ENCODE measurements around the gene LAMA5.

Gene LAMA5

DNA sequence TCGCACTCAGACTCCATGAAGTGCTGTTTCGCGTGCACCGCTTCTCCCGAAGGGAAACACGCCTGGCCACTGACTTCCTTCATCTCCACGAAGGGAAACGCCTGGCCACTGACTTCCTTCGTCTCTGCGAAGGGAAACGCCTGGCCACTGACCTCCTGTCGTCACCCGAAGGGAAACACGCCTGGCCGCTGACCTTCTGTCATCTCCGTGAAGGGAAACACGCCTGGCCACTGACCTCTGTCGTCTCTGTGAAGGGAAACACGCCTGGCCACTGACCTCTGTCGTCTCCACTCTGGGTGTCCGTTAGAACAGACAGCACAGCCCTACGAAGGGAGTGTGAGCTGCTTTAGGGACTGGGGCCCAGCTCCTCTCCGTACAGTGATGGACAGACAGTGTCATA, 81.4 kb downstream of the LAMA5 start:
- no peak for DNase-seq

DNA sequence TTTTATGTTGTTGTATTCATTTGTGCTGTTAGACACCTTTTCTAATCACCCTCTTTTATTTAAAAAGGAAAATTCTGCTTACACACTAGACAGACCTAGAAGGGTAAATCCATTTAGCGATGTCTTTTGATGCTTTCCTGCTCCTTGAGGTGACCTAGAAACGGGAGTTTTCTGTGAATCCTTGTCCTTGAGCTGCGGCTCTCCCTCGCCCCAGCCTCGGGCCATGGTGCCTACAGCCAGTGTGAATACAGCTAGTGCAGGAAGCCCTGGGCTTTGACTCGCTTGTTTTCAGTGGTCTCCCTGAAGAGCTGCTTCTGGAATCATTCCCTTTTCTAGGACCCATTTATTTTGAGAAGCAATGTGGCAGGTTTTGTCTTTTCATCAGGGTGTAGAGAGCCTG, 82.0 kb downstream of the LAMA5 start:
- DNase-seq, result no peak

DNA sequence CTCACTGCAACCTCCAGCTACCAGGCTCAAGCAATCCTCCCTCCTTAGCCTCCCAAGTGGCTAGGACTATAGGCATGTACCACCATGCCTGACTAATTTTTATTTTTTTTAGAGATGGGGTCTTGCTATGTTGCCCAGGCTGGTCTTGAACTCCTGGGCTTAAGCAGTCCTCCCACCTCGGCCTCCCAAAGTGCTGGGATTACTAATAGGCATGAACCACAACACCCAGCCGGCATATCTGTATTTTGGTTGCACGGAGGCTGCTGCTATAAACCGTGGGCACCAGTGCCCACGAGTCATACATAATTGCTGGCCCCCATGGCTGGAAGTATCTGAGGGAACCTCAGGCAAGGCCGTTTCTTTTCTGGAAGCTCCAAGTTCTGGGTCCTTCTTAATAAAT, 82.7 kb downstream of the LAMA5 start:
- DNase-seq, result no peak

DNA sequence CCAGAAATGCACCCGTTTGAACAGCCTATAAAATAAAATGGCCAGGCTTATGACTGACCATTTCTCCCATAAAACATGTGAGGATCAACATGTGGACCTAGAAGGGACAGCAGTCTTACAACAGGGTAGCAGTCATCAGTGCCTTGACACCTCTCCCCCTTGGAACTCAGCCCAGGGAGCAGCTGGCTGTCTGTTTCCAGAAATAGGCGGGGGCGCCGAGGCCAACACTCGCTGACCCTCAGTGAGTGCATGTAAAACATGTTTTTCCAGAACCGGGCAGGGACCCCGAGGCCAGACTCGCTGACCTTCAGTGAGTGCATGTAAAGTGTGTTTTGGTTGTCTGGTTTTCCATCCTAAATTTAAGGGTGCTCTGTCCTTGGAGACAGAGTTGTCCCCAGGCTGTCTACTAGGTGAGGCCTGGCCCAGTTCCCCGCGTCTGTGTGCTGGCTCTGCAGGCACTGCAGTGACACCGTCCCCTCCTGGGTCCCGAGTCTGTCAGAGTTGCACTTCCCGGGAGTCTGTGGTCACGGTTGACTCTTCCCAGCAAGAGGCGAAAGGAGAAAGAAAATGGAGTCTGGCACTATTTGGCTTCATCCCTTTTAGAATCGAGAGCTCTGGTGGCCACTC, 84.1 kb downstream of the LAMA5 start:
- DNase-seq, result peak in 1 of 3 experiments; percentile 25

DNA sequence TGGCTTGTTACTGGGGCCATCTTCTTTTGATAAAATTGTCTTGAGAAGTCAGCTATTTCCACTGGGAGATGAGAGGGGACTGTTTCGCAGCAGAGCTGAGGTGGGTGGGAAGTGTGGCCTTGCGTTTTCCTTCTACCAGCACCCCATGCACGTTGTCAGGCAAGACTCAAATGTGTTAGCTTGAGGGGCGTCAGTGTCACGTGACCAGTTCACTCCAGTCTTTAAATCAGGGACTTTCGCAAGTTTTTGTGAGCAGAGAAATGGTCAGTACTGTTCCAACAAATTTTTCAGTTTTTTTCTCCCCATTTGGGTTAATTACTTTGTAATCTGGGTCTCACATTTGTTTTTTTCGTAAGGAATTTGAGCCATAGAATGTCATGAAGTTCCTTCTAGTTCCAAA, 85.0 kb downstream of the LAMA5 start:
- DNase-seq, result no peak

DNA sequence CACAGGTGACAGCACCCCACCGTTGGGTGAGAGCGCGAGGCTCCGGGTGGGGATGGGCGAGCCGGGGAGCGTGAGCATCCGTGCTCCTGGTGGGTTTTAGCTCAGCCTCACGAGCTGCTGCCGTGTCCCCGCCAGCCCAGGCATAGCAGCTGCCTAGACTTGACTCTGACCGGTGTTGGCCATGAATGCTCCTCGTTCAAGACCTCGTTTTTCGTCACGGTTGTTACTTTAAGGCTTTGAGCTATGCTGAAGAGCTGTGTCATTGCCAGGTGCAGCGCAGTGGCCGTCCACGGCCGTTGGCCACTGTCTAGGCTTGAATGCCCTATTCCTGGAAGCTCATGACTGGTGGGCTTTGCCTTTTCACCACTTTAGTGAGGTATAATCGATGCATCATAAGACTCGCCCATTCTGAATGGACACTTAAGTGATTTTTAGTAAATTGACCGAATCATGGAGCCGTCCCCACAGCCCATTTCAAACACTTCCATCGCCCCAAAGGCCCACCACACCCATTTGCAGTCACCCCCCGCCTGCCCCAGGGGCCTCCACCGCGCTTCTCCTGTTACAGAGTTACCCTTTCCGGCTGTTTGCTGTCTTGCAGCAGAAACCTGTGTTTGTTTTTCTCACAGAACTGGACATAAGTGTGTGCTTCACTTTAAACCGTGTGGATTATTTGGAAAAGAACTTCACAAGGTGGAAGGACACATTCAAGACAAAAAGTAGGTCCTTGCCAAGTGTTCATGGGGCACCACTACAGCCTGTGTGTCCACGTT, 85.8 kb downstream of the LAMA5 start:
- peak in 1 of 3 experiments; percentile 100 for DNase-seq

DNA sequence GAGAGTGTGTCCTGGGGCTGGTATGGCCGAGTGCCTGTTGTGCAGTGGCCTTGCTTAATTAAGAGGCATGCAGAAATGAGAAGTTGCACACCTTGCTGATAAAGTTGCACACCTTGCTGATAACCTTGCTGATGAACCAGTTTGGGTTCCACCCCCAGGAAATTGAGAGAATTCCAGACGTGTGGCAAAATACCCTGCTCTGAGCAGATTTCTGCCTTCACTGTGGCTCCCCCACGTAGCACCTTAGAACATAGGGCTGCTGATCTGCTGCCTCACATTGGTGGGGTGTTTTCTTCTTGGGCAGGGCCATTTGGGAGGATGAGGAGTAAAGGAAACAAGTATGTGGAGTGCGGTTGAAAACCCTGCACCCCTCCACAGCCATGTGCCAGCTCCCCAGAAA, 86.8 kb downstream of the LAMA5 start:
- no peak for DNase-seq

DNA sequence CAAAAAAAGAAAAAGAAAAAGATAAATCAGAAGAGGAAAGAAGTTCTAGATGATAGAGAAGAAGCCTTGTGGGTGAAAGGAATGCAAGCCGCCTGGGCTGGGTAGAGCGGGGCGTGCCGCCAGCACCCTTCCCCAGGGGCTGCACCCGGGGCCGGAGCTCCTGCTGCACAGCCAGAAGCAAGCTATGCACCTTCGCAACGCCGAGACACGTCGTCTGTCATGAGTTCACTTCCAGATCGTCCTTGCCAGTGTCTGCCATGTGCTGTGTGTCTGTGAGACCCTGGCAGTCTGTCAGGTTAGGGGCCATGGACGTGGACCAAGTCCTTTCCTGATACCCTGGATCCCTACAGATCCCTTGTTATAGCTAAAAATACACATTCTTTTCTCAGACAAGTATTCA, 89.9 kb downstream of the LAMA5 start:
- no peak for DNase-seq

DNA sequence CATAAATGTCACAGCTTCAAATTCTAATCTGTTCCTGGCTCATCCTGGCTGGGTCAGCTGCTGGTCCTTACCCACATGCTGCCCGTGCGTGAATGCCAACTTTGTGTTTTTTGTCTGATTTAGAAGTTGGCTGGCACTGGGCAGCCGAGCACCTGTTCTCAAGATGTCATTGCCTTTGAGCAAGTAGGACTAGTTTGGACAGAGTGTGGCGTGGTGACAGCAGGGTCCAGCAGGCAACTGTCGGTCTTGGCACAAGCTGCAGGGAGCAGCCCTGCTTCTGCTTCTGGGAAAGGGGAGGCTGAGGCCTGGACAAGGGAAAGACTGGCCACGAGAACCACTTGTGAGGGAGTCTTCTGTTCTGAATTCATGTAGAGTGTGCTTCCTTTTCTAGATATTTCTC, 90.7 kb downstream of the LAMA5 start:
- DNase-seq, result no peak

DNA sequence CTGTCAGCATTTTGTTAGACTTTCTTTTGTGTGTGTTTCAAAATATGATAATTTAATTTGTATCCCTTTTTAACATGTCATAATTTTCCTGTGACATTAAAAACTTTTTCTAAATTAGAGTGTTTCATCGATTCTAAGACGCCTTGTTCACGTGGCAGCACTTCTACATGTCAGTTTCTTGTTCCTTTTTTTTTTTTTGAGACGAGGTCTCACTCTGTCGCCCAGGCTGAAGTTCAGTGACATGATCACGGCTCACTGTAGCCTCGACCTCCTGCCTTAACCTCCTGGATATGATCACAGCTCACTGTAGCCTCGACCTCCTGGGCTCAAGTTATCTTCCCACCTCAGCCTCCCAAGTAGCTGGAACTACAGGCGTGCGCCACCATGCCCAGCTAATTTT, 91.9 kb downstream of the LAMA5 start:
- DNase-seq, result no peak

DNA sequence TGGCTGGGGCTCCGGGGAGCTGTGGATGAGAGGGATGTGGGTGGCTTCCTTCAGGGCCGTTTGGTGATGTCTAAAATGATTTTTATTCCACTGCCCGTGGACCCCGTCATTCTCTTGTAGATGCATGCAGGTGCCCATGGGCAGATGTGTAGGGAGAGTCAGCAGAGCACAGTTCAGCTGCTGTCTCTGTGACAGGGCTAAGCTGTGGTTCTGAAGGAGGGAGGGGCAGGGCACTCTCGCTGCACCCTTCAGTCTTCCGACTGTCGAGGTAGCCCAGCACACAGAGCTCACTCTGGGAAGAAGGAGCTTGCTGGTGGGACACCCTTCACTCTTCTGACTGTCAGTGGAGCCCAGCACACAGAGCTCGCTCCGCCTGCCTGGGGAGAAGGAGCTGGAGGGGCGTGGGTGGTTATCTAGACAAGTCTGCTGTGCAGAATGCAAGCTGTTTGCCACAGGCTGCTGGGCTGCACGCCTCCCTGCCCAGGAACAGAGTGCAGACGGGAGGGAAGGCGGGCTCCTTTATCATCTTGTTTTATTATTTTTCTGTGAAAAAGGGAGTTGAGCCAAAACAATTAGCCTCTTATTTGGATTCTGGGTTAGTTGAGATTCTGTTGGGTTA, 92.7 kb downstream of the LAMA5 start:
- DNase-seq, result peak in 1 of 3 experiments; percentile 82

DNA sequence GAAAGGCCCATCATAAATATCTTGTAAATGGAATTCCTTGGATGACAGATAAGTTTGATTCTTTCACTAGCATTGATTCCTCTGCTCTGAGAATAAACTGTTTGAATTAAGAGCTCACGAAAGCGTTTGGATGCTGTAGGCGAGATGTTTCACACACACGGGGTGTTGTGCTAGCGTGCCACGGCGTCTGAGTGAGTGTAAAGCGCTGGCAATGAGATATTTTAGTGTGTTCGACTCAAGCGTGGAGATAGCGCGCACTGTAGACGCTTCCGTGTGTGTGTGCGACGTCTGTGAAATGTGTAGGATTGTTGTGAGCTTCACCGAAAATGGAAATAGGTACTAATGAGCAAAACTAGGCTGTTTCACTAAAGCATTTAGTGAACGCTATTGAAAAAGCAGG, 93.7 kb downstream of the LAMA5 start:
- DNase-seq, result no peak

DNA sequence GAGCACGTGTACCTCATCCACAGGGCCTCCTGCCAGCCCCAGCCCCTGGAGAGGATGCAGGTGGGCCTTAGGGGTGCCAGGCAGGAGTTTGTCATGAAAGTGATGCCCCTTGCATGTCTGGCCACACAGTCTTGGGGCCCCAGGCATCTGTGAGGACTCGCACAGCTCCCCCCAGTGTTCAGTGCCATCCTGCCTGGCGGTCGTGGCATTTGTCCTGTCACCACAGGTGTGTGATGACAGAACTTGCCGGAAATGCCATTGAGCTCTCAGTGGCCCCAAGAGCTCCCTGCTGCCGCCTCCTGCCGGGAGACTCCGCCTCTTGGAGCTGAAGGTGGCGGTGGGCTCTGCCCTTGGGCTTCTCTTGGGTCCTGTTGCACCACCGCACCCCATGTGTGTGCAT, 94.9 kb downstream of the LAMA5 start:
- DNase-seq, result no peak

DNA sequence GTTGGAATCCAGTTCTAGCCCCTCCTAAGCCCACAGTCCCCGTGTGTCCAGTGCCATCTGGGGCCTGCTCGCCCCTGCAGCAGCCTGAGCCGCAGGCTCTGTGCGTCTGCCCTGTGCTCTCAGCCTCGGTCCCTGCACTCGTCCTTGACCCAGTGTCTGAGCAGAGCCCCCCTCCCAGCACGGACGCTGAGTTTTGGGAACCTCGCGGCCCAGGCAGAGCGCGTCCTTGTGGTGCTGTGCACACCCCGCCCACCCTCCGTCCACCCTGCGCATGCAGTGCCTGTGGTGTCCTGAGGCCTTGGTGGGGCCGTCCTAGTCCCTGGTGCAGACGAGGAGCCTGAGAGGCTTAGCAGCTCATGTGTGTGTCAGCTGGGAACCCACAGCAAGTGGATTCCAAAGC, 97.2 kb downstream of the LAMA5 start:
- DNase-seq, result no peak

DNA sequence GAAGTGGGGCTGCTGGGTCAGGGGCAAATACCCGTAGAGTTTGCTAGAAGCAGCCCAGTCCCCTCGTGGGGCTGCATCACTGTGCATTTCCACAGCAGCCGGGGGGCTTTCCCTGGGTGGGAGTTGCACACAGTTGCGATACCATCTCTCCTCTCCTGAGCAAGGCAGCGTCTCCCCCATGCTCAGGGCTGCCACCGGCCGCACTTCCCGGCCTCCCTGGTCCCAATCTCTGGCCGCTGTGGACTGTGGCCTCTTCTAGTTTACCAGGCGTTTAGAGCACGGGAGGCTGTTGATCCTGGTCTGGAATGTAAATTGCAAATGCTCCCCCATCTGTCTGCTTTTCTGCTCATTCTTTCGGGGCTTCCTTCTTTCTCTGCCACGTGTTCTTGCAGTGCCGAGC, 97.7 kb downstream of the LAMA5 start:
- DNase-seq, result no peak

DNA sequence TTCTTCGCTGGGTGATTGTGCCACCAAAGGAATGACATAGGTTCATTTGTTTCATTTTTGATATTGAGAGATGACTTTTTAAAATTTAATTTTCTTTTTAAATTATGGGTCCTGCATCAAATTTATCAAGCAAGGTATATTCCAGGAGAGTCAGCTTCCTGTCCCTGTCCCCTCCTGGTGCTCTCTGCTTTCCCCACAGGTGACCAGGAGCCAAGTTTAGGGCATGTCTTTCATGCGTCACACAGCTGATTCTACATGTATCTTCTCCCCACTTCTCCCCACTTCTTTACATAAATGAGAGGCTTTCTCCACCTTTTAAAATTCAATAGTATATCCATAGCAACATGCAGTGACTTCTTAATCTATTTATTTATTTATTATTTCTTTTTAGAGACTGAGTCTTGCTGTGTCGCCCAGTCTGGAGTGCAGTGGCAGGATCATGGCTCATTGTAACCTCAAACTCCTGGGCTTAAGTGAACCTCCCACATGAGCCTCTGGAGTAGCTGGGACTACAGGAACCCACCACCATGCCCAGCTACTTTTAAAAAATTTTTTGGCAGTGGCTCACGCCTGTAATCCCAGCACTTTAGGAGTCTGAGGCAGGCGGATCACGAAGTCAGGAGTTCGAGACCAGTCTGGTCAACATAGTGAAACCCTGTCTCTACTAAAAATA, 98.7 kb downstream of the LAMA5 start:
- no peak for DNase-seq

DNA sequence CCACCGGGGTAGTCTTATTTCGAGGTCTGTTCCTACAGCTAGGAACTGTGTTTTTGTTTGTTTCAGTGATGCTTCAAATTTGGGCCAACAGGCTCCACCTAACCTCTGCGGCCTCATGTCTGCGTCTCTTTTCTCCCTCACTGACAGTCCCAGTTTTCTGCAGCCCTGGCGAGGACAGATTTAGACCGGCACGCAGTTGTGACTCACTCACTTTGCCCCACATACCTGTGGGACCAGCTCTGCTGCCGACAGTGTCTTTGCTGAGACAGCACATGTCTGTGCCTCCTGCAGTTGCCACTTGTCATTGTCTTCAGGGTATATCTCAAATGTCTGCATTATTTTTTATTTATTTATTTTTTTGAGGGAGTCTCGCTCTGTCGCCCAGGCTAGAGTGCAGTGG, 99.6 kb downstream of the LAMA5 start:
- DNase-seq, result no peak

DNA sequence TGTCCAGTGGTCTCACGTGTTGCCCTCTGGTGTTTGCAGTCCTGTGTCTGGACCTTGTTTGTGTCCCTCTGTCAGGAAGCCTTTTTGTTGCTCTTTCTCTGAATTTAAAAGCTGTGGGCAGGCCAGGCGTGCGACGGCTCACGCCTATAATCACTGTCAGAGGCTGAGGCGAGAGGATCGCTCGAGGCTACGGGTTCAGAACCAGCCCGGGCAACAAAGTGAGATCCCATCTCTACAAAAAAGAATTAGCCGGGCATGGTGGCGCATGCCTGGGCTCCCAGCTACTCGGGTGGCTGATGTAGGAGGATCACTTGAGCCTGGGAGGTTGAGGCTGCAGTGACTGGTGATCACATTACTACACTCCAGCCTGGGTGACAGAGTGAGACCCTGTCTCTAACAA, 100.3 kb downstream of the LAMA5 start:
- no peak for DNase-seq

DNA sequence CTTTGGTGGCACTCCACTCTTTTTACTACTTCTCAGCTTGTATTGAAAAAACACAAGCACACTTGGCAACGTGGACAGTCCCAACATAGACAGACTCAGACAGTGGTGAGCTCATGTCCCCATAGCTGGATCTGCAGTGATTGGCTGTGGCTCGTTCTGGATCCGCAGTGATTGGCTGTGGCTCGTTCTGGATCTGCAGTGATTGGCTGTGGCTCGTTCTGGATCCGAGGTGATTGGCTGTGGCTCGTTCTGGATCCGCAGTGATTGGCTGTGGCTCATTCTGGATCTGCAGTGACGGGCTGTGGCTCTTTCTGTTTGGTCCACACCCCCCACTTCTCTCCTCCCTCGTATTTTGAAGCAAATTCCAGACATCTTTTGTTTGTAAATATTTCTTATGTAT, 100.8 kb downstream of the LAMA5 start:
- no peak for DNase-seq

DNA sequence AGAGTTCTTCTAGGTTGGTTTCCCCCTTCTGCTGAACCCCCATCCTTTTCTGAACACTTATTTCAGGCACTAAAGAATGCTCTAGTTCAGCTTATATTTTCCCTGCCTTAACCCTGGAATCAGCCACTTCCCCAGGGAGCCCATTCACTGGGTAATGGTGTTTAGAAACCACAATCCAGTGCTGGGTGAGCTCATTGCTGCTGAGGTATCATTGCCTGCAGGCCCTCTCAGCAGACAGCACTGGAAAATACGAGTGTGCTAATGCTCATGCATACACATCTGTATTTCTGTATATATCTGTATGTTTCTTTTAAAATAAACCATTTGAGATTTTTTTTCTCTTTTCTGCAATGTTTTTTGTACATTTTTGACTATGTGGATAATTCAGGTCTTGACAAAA, 101.7 kb downstream of the LAMA5 start:
- peak in 1 of 3 experiments; percentile 41 for DNase-seq

DNA sequence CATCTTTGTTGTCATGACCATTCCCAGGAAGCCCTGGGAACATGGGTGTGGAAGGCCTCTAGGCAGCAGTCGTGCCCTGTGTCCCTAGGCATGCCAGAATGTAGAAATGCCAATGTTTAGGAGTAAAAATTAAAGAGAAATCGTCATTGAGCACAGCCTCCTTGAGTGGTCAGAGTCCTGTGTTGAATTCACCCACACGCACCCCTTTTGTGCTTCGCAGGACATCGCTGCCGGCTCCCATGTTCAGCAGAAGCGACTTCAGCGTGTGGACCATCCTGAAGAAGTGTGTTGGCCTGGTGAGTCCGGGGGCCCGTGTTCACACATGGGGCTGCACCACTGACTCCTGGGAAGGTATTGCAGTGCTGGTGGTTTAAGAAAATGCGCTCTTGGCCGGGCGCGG, 103.7 kb downstream of the LAMA5 start:
- DNase-seq, result no peak

DNA sequence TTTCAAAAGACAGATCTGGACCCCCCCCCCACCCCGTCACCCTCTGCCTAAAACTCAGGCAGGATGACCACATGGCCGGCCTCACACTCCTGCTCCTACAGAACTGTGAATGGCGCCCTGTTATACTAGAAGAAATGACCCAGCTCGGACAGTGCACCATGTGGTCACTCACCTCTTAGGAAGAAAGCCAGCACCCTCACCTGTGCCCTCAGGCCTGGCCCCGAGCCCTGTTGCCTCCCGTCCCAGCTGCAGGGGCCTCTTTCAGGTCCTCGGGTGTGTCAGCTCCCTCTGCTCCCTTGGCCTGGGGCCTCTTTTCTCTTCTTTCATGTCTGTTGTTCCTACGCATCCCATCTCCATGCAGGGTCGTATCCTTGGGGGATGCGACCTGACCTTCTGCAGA, 105.0 kb downstream of the LAMA5 start:
- no peak for DNase-seq

DNA sequence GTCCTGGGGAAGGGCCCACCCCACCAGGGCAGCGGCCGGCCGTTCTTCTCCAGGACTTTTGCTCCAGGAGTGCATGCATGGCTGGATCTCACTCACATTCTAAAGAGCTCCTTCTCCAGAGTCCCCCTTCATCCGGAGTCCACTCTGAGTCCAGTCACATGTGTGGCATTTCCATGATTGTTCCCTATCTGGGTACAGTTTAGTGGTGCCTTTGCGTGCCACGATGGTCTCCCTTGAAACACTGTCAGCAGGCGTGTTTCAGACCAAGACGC, 107.9 kb downstream of the LAMA5 start:
- no peak for DNase-seq
